Fibroblast of villous mesenchyme (primary cell): ENCODE measurements around the gene CHST4. TPM values are rescaled to one million over a fixed set of nuclear protein-coding genes. Genes with fewer than 3 reads are reported as not detected.

Experiments used
- DNase-seq: peaks from one replicate; pipeline ENCODE4 v3.0.0-alpha.2; 2010; ENCODE audit warnings: low read depth
- H3K4me3 ChIP-seq: 2 replicates; pipeline ENCODE4 v1.5.1; 2011; ENCODE audit warnings: low read depth, mild to moderate bottlenecking, low read length
- CTCF ChIP-seq: IDR thresholded peaks from 2 replicates; pipeline ENCODE4 v1.5.1; 2012; ENCODE audit warnings: low read depth, mild to moderate bottlenecking, low read length; ENCODE audit not compliant: insufficient read depth
- total RNA-seq: library from RNA; depleted of rRNA; stranded (reverse); fragments of >200 nt; gene quantifications from 2 replicates; pipeline ENCODE4 v1.2.3, GENCODE V29; 2012

The CHST4 gene
- total RNA-seq, 1 donor = not detected

GRCh38 chr16:71536752-71537499, 10.7 kb downstream of the CHST4 start:
- no peak for TF ChIP-seq CTCF
- DNase-seq = no peak
- H3K4me3 ChIP-seq = no peak overlapping the region

GRCh38 chr16:71537643-71538042, 11.4 kb downstream of the CHST4 start:
- TF ChIP-seq CTCF = peak; percentile 61
- H3K4me3 ChIP-seq = no peak overlapping the region
- peak; percentile 39 for DNase-seq

DNA sequence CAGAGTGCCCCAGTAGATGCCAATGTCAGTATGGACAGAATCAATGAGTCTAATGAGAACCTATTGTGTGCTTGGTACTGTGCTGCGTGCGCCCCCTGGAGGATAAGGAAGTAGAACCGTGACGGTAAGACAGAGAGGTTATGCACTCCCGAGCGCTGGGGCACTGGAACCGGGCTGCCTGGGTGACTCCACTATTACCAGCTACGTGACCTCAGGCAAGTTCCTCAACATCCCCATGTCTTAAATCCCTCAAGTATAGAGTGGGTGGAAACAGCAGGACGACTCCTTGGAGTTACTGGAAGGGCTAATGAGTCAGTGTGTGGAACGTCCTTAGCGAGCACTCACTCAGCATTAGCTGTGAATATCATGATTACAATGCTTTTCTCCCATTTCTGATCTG, 16.2 kb downstream of the CHST4 start:
- peak; percentile 59 for TF ChIP-seq CTCF
- no peak overlapping the region for H3K4me3 ChIP-seq
- DNase-seq = peak; percentile 31

GRCh38 chr16:71547168-71547567, 20.9 kb downstream of the CHST4 start:
- no peak overlapping the region for H3K4me3 ChIP-seq
- no peak for TF ChIP-seq CTCF
- DNase-seq = no peak

DNA sequence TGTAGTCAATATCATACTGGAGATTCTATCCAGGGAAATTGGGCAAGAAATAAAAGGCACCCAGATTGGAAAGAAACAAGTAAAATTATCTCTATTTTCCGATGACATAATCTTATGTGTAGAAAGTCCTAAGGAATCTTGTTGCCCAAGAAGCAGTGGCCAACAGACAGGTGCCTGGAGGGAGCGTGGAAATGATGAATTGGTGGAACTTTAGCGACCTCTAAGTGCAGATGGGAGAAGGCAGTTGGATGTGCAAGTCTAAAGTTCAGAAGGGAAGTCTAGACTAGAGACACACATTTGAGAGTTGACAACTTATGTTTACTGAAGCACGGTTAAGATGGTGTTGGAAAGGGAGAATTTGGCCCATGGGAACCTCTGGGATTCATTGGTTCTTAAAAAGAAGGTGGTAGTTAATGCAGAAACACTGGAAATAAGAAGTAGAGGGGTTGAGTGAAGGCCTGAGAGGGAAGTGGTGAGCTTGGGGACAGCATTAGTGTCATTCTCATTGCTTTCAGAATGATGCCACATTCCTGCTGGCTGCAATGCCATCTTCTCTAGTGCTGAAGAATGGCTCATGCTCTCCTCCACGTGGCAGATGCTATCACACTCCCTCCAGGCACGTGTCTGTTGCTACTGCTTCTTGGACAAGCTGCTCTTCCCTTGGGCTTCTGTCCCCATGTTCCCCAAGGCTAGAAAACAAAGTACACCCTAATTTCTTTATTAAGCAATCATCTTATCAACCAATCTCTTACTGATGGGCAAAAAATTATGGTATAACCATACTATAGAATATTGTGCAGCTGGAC, 26.7 kb downstream of the CHST4 start:
- peak; percentile 4 for TF ChIP-seq CTCF
- H3K4me3 ChIP-seq = no peak overlapping the region
- no peak for DNase-seq

DNA sequence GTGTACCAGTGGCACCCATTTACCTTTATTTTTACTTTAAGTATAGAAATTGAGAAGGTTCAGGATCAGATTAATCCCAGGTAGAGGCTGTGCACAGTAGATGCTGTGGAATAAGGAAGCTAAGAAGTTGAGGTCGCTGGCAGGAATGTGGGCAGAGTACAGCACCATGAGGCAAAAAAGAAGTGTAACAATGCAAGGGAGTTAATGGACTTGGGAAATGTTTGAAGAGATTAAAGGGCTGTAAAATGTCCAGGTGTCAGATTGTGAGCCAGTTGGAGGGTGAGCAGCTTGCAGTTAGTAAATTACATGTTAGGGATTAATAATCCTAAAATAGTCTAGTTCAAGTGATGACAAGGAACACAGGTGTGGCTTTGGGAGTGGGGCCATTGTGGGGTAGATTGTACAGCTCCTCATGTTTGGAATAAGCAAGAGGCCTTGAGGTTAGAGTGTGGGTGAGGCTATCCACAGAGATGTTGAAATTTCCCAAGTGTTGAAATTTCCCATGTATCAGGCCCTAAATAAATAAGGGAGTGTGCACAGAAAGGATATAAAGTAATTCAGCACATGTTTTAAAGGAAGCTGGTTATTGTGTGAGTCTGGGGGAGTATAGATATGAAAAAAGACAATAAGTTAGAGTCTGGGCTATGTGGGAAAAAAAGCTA, 29.1 kb downstream of the CHST4 start:
- no peak for DNase-seq
- TF ChIP-seq CTCF = no peak
- H3K4me3 ChIP-seq = no peak overlapping the region
